Muscle of back (tissue), 13 donors: ENCODE data around the gene LRRC37A3. TPM values are rescaled to one million over a fixed set of nuclear protein-coding genes. Genes with fewer than 3 reads are reported as not detected.
"Not testable (repeated sequence)": the region's sequence is repeated elsewhere in the genome, so short reads cannot be mapped to it uniquely, and the experiment has no call there.

Experiments used
- DNase-seq, 3 donors: peaks; one replicate each; pipeline versions ENCODE4 v3.0.0 to v3.0.0-alpha.2; 2013
- long read RNA-seq, 9 donors: transcript quantifications; one replicate each; lab custom pipeline, GENCODE V29; 2026
- polyA plus RNA-seq, 10 donors: library from polyadenylated mRNA; unstranded; fragments of 120-200 nt; gene quantifications; one replicate each; pipeline ENCODE4 v1.2.1, GENCODE V29; 2013; ENCODE audit not compliant: insufficient read length in 10 of 10

The LRRC37A3 gene
- polyA plus RNA-seq = 10 to 100 TPM in 4 of 10 donors, 1 to 10 TPM in 6; 6.6 to 23.1 (median 9.1) TPM
- long read RNA-seq, donor 1 = 0 reads
- long read RNA-seq, donor 2 = 0 reads
- long read RNA-seq, donor 3 = 0 reads
- long read RNA-seq, donor 4, partial matches to known transcripts = 0 of 1 reads
- long read RNA-seq, donor 4, other reads (novel, unspliced or antisense) = 0 of 1 reads
- long read RNA-seq, donor 5 = 0 reads
- long read RNA-seq, donor 6 = 0 reads
- long read RNA-seq, donor 7, full-length matches to known transcripts = 1 of 1 reads
- long read RNA-seq, donor 7, partial matches to known transcripts = 0 of 1 reads
- long read RNA-seq, donor 7, other reads (novel, unspliced or antisense) = 0 of 1 reads
- long read RNA-seq, donor 8 = 0 reads
- long read RNA-seq, donor 9 = 0 reads

- peak; percentile 95 to 100 (median 95) for DNase-seq
Observed at GRCh38 chr17:64919289-64920025, at the start of gene LRRC37A3. Gene LRRC37A3, minus strand, starts transcription at chr17:64919478. Its CDS starts 22,221 bp downstream, at chr17:64897257.

- peak; percentile 52 to 82 (median 65) for DNase-seq
Observed at GRCh38 chr17:64965873-64966287, 46.6 kb upstream of the LRRC37A3 start.

- DNase-seq = not testable (repeated sequence)
Observed at GRCh38 chr17:64965256-64965872, 46.1 kb upstream of the LRRC37A3 start.

- no peak for DNase-seq
Observed at GRCh38 chr17:64964796-64965195, 45.5 kb upstream of the LRRC37A3 start.

- DNase-seq = not testable (repeated sequence)
Observed at GRCh38 chr17:64963814-64964213, 44.5 kb upstream of the LRRC37A3 start.

- peak; percentile 52 to 87 (median 58) for DNase-seq
Observed at GRCh38 chr17:64961563-64962378, 42.5 kb upstream of the LRRC37A3 start.

- DNase-seq = no peak
Observed at GRCh38 chr17:64951877-64952276, 32.6 kb upstream of the LRRC37A3 start.

- DNase-seq = no peak
Observed at GRCh38 chr17:64950871-64951270, 31.6 kb upstream of the LRRC37A3 start.

- no peak for DNase-seq
Observed at GRCh38 chr17:64947152-64947551, 27.9 kb upstream of the LRRC37A3 start.

- DNase-seq = no peak
Observed at GRCh38 chr17:64941761-64942160, 22.5 kb upstream of the LRRC37A3 start.

GRCh38 chr17:64941045-64941444 lies 21.8 kb upstream of the LRRC37A3 start:
- DNase-seq = no peak

- no peak for DNase-seq
Observed at GRCh38 chr17:64940055-64940454, 20.8 kb upstream of the LRRC37A3 start.

- DNase-seq = peak in 1 of 3 donors; percentile 30
Observed at GRCh38 chr17:64938925-64939474, 19.7 kb upstream of the LRRC37A3 start.

- no peak for DNase-seq
Observed at GRCh38 chr17:64938290-64938689, 19.0 kb upstream of the LRRC37A3 start.

- no peak for DNase-seq
Observed at GRCh38 chr17:64936117-64936516, 16.8 kb upstream of the LRRC37A3 start.

GRCh38 chr17:64934284-64934778 lies 15.1 kb upstream of the LRRC37A3 start:
- not testable (repeated sequence) for DNase-seq

- not testable (repeated sequence) for DNase-seq
Observed at GRCh38 chr17:64932850-64933249, 13.6 kb upstream of the LRRC37A3 start.

GRCh38 chr17:64930374-64930773 lies 11.1 kb upstream of the LRRC37A3 start:
- not testable (repeated sequence) for DNase-seq

GRCh38 chr17:64929419-64930209 lies 10.3 kb upstream of the LRRC37A3 start:
- peak in 1 of 3 donors; percentile 15 for DNase-seq

- not testable (repeated sequence) for DNase-seq
Observed at GRCh38 chr17:64928701-64929100, 9.4 kb upstream of the LRRC37A3 start.
